HG03196 (cell line): Measurements from ENCODE around the gene SARS2.

Experiments used
- ATAC-seq: cut with Tn5 transposase; IDR thresholded peaks from one replicate; pipeline ENCODE4 v1.9.1; 2021; ENCODE audit not compliant: unreplicated experiment

Gene SARS2

DNA sequence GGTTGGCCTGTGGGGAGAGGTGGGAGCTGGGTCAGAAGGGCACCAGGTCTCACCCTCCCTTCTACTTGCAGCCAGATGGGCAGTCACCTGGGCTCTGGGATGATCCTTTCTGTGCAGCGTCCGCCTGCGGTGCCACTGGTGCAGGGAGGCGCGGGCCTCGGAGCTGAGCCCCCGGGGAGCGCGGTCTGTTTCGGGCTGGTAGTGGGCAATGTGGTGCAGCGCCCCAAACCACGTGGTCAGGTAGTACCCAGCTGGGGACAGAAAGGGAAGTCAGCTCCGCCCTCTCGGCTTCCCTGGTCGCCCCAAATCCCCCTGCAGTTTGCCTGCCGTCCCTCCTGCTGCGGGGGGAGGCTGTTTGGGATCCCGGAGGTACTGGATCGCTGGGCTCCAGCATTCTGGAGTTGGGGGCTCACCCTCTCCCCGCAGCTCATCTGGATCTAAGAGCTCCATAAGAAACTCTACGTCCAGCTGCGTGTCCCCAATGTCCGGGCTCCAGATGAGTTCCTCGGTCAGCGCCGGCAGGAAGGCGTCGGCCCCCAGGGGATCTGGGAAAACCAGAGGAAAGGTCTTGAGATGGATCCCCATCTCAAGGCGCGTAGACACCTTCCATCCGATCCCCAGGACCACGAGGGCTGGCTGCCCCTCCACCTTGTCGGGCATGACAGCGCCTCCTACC is 61.3 kb downstream of the SARS2 start:
- no peak for ATAC-seq

DNA sequence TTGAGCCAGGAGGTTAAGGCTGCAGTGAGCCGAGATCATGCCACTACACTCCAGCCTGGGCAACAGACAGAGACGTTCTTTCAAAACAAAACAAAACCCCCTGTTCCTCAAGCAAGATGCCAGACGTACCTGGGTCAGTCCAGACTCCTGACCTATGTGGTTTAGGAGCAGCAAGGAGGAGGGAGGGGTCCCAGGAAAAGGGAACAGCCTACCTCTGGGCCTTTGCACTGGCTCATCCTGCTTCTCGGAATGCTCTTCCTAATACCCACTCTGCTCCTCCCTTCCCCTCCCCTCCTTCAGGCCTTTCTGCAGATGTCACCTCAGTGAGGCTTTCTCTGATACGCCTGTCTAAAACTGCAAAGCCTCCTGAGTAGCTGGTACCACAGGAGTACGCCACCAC is 62.0 kb downstream of the SARS2 start:
- ATAC-seq, result no peak

DNA sequence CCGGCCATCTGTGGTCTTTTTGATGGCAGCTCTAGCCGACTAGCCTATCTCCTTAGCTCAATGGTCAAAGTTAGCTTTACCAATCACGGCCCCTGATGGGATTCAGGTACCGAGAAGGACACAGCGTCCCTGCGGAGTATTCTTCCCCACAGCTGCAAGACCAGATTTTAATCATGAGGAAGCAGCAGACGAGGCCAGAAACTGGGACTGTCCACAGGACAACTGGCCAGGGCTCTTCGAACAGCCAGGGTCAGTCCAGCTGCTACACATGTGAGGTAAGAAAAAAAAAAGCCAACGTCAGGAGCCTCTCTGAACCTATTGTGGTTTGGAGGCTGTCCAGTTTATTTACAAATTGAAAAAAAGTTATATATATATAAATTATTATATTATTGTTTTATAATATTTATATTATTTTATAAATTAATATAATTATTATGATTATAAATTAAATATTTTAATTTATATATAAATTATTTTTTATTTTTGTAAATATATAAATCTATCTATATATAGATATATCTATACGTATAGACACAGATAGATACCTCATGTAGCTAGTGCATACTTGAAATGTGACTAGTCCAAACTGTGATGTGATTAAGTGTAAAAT is 63.3 kb downstream of the SARS2 start:
- ATAC-seq, result no peak
